HepG2 (cell line): ENCODE data around the gene SEPHS2. TPM values are rescaled to one million over a fixed set of nuclear protein-coding genes. Genes with fewer than 3 reads are reported as not detected.

Experiments used
- FOSL1 ChIP-seq: sonication (generic); formaldehyde crosslinking; IDR thresholded peaks from 2 replicates; pipeline ENCODE4 v1.9.0; 2021; ENCODE audit warnings: missing genetic modification reagents, borderline replicate concordance
- GTF2F1 ChIP-seq: fragments of 150-350 bp; IDR thresholded peaks from 2 replicates; pipeline ENCODE4 v1.6.1; 2014; ENCODE audit warnings: low read length
- HMGA1 ChIP-seq: sonication (generic); formaldehyde crosslinking; conservative IDR thresholded peaks from 2 replicates; pipeline ENCODE4 v1.4.0; 2020; ENCODE audit warnings: missing genetic modification reagents
- MAFF ChIP-seq: IDR thresholded peaks from 2 replicates; pipeline ENCODE4 v1.6.1; 2011; ENCODE audit warnings: low read depth, low read length, improper control_type of control experiment
- NKX3-1 ChIP-seq: sonication (generic); formaldehyde crosslinking; IDR thresholded peaks from 2 replicates; pipeline ENCODE4 v1.5.0; 2020; ENCODE audit warnings: missing genetic modification reagents
- PRDM15 ChIP-seq: sonication (generic); formaldehyde crosslinking; IDR thresholded peaks from 2 replicates; pipeline ENCODE4 v1.4.0; 2020; ENCODE audit warnings: missing genetic modification reagents
- RNF219 ChIP-seq: sonication (generic); formaldehyde crosslinking; IDR thresholded peaks from 2 replicates; pipeline ENCODE4 v1.5.0; 2020; ENCODE audit warnings: mild to moderate bottlenecking, missing genetic modification reagents
- TAF1 ChIP-seq: sonication (generic); formaldehyde crosslinking; IDR thresholded peaks from 2 replicates; pipeline ENCODE4 v1.4.0; 2020; ENCODE audit warnings: missing genetic modification reagents
- ZNF235 ChIP-seq: sonication (generic); formaldehyde crosslinking; IDR thresholded peaks from 2 replicates; pipeline ENCODE4 v1.8.1; 2023; ENCODE audit warnings: mild to moderate bottlenecking, missing genetic modification reagents, borderline replicate concordance
- ZNF318 ChIP-seq: sonication (generic); formaldehyde crosslinking; IDR thresholded peaks from 2 replicates; pipeline ENCODE4 v1.4.0; 2020; ENCODE audit warnings: mild to moderate bottlenecking, missing genetic modification reagents
- ZNF34 ChIP-seq: sonication (generic); formaldehyde crosslinking; IDR thresholded peaks from 2 replicates; pipeline ENCODE4 v1.4.0; 2020; ENCODE audit warnings: mild to moderate bottlenecking, missing genetic modification reagents, borderline replicate concordance
- ZNF441 ChIP-seq: sonication (generic); formaldehyde crosslinking; IDR thresholded peaks from 2 replicates; pipeline ENCODE4 v1.7.0; 2021; ENCODE audit warnings: missing genetic modification reagents, borderline replicate concordance
- ZNF605 ChIP-seq: sonication (generic); formaldehyde crosslinking; IDR thresholded peaks from 2 replicates; pipeline ENCODE4 v1.8.0; 2022; ENCODE audit warnings: mild to moderate bottlenecking, missing genetic modification reagents
- ZNF7 ChIP-seq: IDR thresholded peaks from 2 replicates; pipeline ENCODE4 v1.6.1; 2016; ENCODE audit warnings: missing biosample characterization, missing genetic modification reagents
- ZNF737 ChIP-seq: sonication (generic); formaldehyde crosslinking; IDR thresholded peaks from 2 replicates; pipeline ENCODE4 v1.5.0; 2020; ENCODE audit warnings: missing genetic modification reagents, mild to moderate bottlenecking, borderline replicate concordance
- polyA plus RNA-seq, 8 experiments: library from polyadenylated mRNA; depleted of rRNA in 3 of 8; stranded (reverse) in 7 of 8; unstranded in 1 of 8; fragments of >200 nt; fragmentation: Illumina TruSeq in 4 of 8; extraction: Trizol in 4 of 8; gene quantifications; 2 replicates each; pipeline versions ENCODE4 v1.2.1 to v1.2.3, GENCODE V29; 2011 to 2016; ENCODE audit warnings: low read depth in 4 of 8, missing spikeins in 1 of 8, mixed read lengths in 1 of 8; ENCODE audit not compliant: insufficient read depth in 1 of 8
- total RNA-seq, 5 experiments: library from RNA; depleted of rRNA; stranded (reverse); fragments of >200 nt; fragmentation: Illumina TruSeq; extraction: Trizol; gene quantifications; 2 replicates each; pipeline ENCODE4 v1.2.3, GENCODE V29; 2016; ENCODE audit warnings: low read depth in 1 of 5

SEPHS2 gene
- total and polyA plus RNA-seq, 2 of the 13 experiments (the other 11 are each of a cell fraction or from before 2014, with no cell fraction given) = 20.7 to 127 TPM

GRCh38 chr16:30458561-30459394 is 13.1 kb upstream of the SEPHS2 start (continued):
- TF ChIP-seq FOSL1 (no peak), ZNF441 (CRISPR knock-in tag) (no peak), RNF219 (CRISPR knock-in tag) (no peak), MAFF (no peak), ZNF737 (CRISPR knock-in tag) (no peak), ZNF34 (CRISPR knock-in tag) (no peak), ZNF318 (CRISPR knock-in tag) (peak; percentile 48; the same call in 1 of the 2 replicates), ZNF235 (CRISPR knock-in tag) (peak; percentile 93; the same call in 1 of the 2 replicates), ZNF605 (CRISPR knock-in tag) (peak; percentile 21; the same call in 1 of the 2 replicates), GTF2F1 (no peak), HMGA1 (CRISPR knock-in tag) (no peak), NKX3-1 (CRISPR knock-in tag) (no peak), ZNF7 (CRISPR knock-in tag) (no peak), TAF1 (CRISPR knock-in tag) (peak; percentile 61; the same call in 1 of the 2 replicates), PRDM15 (no peak)
